GM18526 (cell line): ENCODE data around the gene FAM50A.

Experiments used
- POLR2A ChIP-seq: IDR thresholded peaks from 3 replicates; pipeline ENCODE4 v1.6.1; 2011; ENCODE audit not compliant: insufficient read length; ENCODE audit errors: extremely low read depth

FAM50A gene

DNA sequence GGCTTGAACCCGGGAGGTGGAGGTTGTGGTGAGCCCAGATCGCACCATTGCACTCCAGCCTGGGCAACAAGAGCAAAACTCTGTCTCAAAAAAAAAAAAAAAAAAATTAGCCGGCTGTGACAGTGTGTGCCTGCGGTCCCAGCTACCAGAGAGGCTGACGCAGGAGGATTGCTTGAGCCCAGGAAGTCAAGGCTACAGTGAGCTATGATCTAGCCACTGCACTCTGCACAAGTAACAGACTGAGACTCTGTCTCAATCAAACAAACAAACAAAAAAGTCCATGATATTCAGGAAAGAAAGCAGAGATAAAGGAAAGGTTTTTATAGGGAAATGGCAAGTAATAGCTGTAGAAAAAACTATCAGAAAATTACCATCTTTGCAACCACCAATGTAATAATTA lies 37.3 kb downstream of the FAM50A start:
- no peak for TF ChIP-seq POLR2A

DNA sequence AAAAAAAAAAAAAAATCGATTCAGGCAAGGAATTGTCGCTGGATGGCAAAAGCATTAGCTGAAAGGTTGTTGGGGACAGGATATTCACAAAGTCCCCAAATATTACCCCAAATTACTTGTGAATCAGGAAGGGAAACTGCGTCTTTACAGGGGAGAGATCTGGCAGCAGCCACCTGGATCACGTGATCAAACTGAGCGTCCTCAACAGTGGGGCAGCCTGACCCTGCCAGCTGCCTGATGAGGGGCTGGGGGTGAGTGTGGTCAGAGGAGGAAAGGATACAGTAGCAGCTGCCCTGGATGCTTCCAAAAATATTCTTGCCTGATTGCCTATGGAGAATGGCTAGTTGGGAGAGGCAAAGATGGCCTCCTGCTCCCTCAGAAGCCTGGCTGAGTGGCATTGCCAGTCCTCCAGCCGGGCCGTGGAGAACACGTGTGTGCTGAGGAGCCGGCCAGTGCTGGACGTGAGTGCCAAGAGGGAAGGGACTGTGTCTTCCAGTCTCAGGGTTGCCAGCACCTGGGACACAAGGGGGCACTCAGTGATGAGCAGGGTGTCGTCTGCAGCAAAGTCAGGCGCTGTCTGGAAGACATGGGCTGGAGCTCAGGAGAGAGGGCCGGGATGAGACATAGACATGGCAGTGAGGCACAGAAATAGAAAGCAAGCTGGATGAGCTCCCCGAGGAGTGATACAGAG lies 38.1 kb downstream of the FAM50A start:
- TF ChIP-seq POLR2A, result no peak

DNA sequence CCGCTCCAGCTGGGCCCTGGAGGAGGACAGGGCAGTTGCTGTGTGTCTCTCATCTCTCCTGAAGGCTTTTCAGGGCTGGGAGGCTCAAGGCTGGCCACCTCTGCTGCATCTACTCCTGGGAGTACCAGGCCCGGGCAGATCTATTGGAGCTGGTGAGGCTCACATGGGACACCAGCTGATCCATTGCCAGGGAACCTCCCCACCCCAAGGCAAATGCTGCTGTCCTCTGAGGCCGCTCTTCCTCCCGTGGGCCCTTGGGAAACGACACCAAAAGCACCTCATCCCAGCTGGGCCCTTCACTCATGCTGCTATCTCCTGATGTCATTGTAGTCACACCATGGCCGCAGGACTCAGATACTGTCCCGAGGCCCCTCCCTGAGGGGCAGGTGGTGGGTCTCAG lies 38.8 kb downstream of the FAM50A start:
- TF ChIP-seq POLR2A, result no peak

DNA sequence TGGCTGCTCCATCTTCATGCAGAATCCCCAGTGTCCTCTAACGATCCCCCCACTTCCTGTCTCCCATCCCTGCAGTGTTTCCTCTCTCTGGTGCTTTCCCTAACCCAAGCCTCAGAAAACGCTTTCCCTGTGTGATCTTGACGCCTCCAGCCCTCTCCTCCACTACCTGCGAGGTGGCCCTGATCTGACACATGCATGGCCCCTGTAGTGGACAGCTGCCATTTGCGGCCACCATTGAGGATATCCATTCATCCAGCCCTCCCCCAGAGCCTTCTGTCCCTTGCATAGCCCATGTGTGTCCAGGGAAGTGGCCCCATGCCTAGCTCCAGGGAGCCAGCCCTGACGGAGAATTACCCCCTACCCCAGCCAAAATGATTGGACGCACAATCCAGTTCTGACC lies 39.4 kb downstream of the FAM50A start:
- TF ChIP-seq POLR2A, result no peak

- TF ChIP-seq POLR2A, result no peak
Measured at GRCh38 chrX:154484255-154485149, 40.6 kb downstream of the FAM50A start.

- TF ChIP-seq POLR2A, result no peak
Measured at GRCh38 chrX:154485150-154486051, 41.5 kb downstream of the FAM50A start.

- TF ChIP-seq POLR2A, result no peak
Measured at GRCh38 chrX:154486052-154486395, 42.1 kb downstream of the FAM50A start.

GRCh38 chrX:154486396-154487207 lies 42.7 kb downstream of the FAM50A start, which contains the start of gene UBL4A:
TSS of gene UBL4A (minus strand) at chrX:154486615. CDS start at chrX:154486584, 31 bp downstream.
- TF ChIP-seq POLR2A, result peak; percentile 17

DNA sequence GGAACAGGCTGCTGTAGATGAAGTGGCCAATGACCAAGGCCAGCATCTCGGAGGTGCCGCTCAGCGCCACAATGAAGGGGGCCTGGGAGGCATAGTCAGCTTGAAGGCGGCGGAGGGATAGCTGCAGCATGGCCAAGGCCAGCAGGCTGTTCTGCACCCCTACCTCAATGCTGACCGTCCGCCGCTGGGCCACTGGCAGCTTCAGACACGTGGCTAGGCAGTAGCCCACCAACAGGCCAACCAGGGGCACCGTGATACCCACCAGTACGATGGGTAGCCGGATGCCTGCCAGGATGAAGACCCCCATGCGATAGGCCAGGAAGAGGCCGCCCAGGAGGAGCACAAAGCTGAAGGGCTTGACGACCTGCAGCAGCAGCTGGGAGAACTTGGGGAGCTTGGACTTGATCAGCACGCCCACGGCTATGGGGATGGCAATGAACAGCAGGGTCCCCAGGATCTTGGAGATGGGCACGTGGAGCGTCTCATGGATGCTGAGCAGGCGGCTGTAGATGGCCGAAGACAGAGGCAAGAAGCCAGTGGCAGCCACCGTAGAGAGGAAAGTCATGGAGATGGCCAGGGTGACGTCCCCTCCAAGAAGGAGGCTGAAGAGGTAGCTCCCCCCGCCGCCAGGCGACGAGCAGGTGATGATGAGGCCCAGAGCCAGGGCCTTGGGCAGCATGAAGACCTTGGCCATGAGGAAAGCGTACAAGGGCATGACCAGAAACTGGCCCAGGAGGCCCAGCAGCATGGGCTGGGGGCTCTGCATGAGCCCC lies 43.8 kb downstream of the FAM50A start:
- TF ChIP-seq POLR2A, result no peak

- no peak for TF ChIP-seq POLR2A
Measured at GRCh38 chrX:154488336-154489075, 44.6 kb downstream of the FAM50A start.

- TF ChIP-seq POLR2A, result no peak
Measured at GRCh38 chrX:154489182-154489581, 45.2 kb downstream of the FAM50A start.

GRCh38 chrX:154490021-154490413 lies 46.1 kb downstream of the FAM50A start:
- TF ChIP-seq POLR2A, result no peak

DNA sequence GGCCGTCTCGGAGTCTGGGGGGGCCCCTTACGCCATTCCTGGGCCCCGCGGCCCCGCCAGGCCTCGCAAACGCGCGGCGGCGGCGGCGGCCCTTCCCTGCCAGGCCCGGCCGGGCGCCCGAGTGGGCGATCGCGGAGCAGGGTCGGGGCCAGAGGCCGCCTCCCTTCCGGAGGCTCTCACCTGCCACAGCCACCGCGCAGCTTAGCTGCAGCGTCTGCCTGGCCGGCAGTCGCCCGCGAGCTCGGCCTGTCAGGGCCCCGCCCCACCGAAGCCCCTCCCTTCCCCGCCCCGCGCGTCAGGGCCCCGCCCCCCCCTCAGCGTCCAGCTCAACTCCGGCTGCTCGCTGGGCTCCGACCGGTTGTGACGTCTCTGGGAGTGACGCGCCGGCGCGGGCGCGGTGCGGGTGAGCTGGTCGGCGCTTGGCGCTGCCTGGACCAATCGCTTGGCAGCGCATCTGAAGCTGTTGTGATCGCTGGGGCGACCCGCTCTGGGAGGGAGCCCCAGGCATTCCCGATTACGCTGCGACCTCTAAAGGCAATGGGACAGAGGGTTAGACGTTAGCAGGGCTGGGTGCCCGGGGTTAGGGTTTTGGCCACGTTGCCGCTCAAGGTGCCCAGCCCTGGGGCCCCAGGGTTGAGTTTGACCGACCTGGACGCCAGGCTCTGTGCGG lies 46.6 kb downstream of the FAM50A start, which contains the start of gene SLC10A3:
SLC10A3 (minus strand) TSS at position 216 of the 670 bp plus-strand sequence. CDS start 1,689 bp downstream, outside the sequence.
- peak; percentile 95 for TF ChIP-seq POLR2A
